Erythroblast (primary cell): ENCODE results near the gene OSBP2.

Experiments used
- GATA1 ChIP-seq: IDR thresholded peaks from 2 replicates; pipeline ENCODE4 v1.6.1; 2011; ENCODE audit warnings: low read depth, mild to moderate bottlenecking, control low read depth, low read length, moderate library complexity
- POLR2A ChIP-seq: IDR thresholded peaks from 2 replicates; pipeline ENCODE4 v1.6.1; 2011; ENCODE audit warnings: mild to moderate bottlenecking, low read length

GRCh38 chr22:30867746-30868662, 173.3 kb downstream of the OSBP2 start:
- no peak for TF ChIP-seq POLR2A
- no peak for TF ChIP-seq GATA1
